ENCODE results near the gene EXOSC10. TPM values are rescaled to one million over a fixed set of nuclear protein-coding genes. Genes with fewer than 3 reads are reported as not detected.
"Not testable (repeated sequence)": the region's sequence is repeated elsewhere in the genome, so short reads cannot be mapped to it uniquely, and the experiment has no call there.

The EXOSC10 gene
- total RNA-seq, 1 experiment from 2014 or later: 50.8 TPM

DNA sequence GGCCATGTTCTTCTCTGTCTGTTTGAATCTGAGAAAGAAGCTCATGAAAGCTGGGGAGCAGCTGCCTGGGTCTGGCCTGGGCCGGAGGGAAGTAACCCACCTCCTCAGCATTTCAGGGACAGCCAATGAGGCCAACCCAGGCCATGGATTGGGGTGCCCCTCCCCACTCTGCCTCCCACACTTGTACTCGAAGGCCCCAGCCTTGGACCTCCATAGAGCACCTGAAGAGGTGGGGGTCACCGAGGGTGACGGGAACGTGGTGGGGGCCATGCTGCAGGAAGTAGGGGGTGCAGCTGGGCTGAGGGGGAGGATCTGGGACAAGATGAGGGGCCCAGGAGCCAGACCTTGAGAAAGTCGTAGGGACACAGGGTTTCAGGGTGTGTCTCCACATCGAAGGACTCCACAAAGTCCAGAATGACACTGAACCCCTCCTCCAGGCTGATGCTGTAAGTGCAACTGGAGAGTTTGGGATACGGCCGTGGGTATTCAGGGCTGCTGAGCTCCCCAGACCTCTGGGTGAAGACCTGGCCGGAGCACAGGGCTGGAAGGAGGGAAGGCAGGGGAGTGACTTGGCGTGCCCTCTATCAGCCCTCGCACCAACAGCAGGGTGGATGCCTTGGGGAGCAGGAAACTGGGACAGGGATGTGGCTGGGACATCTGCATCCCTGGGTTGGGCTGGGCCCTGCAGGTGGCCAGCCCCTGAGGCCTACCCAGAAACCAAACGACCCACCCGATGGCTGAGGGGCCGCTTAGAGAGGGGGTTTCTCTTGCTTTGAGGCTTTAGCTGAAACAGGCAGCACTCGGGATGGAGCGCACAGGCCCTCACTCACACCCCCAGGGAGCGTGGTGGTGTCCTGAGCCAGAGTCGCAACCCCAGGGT, 56.4 kb downstream of the EXOSC10 start:
- no TSS peak for BruUV-seq (replicated peaks)
- TF ChIP-seq, protein P1, sequence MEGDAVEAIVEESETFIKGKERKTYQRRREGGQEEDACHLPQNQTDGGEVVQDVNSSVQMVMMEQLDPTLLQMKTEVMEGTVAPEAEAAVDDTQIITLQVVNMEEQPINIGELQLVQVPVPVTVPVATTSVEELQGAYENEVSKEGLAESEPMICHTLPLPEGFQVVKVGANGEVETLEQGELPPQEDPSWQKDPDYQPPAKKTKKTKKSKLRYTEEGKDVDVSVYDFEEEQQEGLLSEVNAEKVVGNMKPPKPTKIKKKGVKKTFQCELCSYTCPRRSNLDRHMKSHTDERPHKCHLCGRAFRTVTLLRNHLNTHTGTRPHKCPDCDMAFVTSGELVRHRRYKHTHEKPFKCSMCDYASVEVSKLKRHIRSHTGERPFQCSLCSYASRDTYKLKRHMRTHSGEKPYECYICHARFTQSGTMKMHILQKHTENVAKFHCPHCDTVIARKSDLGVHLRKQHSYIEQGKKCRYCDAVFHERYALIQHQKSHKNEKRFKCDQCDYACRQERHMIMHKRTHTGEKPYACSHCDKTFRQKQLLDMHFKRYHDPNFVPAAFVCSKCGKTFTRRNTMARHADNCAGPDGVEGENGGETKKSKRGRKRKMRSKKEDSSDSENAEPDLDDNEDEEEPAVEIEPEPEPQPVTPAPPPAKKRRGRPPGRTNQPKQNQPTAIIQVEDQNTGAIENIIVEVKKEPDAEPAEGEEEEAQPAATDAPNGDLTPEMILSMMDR (IDR thresholded peaks at IDR 0.05; ENCODE audit: unreplicated experiment): no peak
- Mint-ChIP-seq H3K4me3 (ENCODE audit: low read depth, unreplicated experiment) (no peak overlapping the region), H3K9me3 (ENCODE audit: low read depth, unreplicated experiment) (no peaks in the 10 kb centered on the region), H3K27me3 (ENCODE audit: unreplicated experiment) (no peaks in the 10 kb centered on the region), H3K4me1 (ENCODE audit: low read depth, unreplicated experiment) (no peaks in the 10 kb centered on the region), H3K27ac (ENCODE audit: unreplicated experiment) (no peak overlapping the region), H3K36me3 (ENCODE audit: insufficient read depth, unreplicated experiment) (no peaks in the 10 kb centered on the region)
- intact Hi-C loops (cut with micrococcal nuclease; ENCODE audit: unreplicated experiment): no loop called here
- no peak for DNase-seq
- CTCF ChIA-PET: no interaction called here

DNA sequence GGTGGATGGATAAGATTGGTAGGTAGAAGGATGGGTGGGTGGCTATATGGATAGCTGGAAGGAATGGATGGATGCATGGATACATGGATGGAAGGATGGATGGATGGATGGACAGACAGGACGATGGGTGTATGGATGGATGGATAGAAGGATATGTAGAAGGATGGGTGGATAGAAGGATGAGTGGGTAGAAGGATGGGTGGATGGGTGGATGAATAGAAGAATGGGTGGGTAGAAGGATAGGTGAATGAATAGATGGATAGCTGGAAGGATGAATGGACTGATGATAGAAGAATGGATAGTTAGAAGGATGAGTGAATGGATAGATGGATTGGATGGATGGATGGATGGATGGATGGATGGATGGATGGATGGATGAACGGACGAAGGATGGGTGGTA, 57.6 kb downstream of the EXOSC10 start:
- intact Hi-C loops (cut with micrococcal nuclease; ENCODE audit: unreplicated experiment): no loop called here
- no peak for DNase-seq
- Mint-ChIP-seq H3K27ac (ENCODE audit: unreplicated experiment) (no peak overlapping the region), H3K27me3 (ENCODE audit: unreplicated experiment) (no peaks in the 10 kb centered on the region), H3K4me1 (ENCODE audit: low read depth, unreplicated experiment) (no peaks in the 10 kb centered on the region), H3K9me3 (ENCODE audit: low read depth, unreplicated experiment) (no peaks in the 10 kb centered on the region), H3K36me3 (ENCODE audit: insufficient read depth, unreplicated experiment) (no peaks in the 10 kb centered on the region), H3K4me3 (ENCODE audit: low read depth, unreplicated experiment) (no peak overlapping the region)
- BruUV-seq (replicated peaks): no TSS peak
- TF ChIP-seq, protein P1 (IDR thresholded peaks at IDR 0.05; ENCODE audit: unreplicated experiment): no peak
- CTCF ChIA-PET: no interaction called here

DNA sequence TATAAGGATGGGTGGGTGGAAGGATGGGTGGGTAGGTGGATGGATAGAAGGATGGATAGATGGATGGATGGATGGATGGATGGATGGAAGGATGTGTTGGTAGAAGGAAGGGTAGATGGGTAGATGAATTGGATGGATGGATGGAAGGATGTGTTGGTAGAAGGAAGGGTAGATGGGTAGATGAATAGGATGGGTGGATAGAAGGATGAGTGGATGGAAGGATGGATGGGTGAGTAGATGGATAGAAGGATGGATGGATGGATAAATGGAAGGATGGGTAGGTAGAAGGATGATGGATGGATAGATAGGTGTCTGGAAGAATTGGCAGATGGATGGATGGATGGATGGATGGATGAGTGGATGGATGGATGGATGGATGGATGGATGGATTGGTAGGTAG, 58.6 kb downstream of the EXOSC10 start:
- no peak overlapping the region for H3K4me3 Mint-ChIP-seq (ENCODE audit: low read depth, unreplicated experiment)
- H3K9me3 Mint-ChIP-seq (ENCODE audit: low read depth, unreplicated experiment): no peaks in the 10 kb centered on the region
- no TSS peak for BruUV-seq (replicated peaks)
- no peaks in the 10 kb centered on the region for H3K27me3 Mint-ChIP-seq (ENCODE audit: unreplicated experiment)
- TF ChIP-seq, protein P1 (IDR thresholded peaks at IDR 0.05; ENCODE audit: unreplicated experiment): no peak
- no peak for DNase-seq
- no peak overlapping the region for H3K27ac Mint-ChIP-seq (ENCODE audit: unreplicated experiment)
- CTCF ChIA-PET: no interaction called here
- H3K4me1 Mint-ChIP-seq (ENCODE audit: low read depth, unreplicated experiment): no peaks in the 10 kb centered on the region
- intact Hi-C loops (cut with micrococcal nuclease; ENCODE audit: unreplicated experiment): no loop called here
- H3K36me3 Mint-ChIP-seq (ENCODE audit: insufficient read depth, unreplicated experiment): no peaks in the 10 kb centered on the region

DNA sequence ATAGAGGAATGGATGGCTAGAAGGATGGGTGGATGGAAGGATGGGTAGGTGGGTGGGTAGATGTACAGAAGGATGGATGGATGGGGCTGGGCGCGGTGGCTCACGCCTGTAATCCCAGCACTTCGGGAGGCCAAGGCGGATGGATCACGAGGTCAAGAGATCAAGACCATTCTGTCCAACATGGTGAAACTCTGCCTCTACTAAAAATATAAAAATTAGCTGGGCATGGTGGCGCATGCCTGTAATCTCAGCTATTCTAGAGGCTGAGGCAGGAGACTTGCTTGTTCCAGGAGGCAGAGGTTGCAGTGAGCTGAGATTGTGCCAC, 59.6 kb downstream of the EXOSC10 start:
- H3K27me3 Mint-ChIP-seq (ENCODE audit: unreplicated experiment); DNase-seq; H3K36me3 Mint-ChIP-seq (ENCODE audit: insufficient read depth, unreplicated experiment); BruUV-seq (replicated peaks); intact Hi-C loops (cut with micrococcal nuclease; ENCODE audit: unreplicated experiment); H3K9me3 Mint-ChIP-seq (ENCODE audit: low read depth, unreplicated experiment); H3K27ac Mint-ChIP-seq (ENCODE audit: unreplicated experiment); H3K4me1 Mint-ChIP-seq (ENCODE audit: low read depth, unreplicated experiment); H3K4me3 Mint-ChIP-seq (ENCODE audit: low read depth, unreplicated experiment): not testable (repeated sequence)
- CTCF ChIA-PET: interaction anchor here (0.7 kb wide), 2 partner anchors 105 to 527 kb away, joined by 3 to 4 read pairs; no protein-coding TSS in a partner anchor
